GM21447 (cell line): ENCODE results near the gene C13orf46.

Experiments
- ATAC-seq: cut with Tn5 transposase; IDR thresholded peaks from one replicate; pipeline ENCODE4 v1.9.1; 2021; ENCODE audit not compliant: unreplicated experiment

The C13orf46 gene

DNA sequence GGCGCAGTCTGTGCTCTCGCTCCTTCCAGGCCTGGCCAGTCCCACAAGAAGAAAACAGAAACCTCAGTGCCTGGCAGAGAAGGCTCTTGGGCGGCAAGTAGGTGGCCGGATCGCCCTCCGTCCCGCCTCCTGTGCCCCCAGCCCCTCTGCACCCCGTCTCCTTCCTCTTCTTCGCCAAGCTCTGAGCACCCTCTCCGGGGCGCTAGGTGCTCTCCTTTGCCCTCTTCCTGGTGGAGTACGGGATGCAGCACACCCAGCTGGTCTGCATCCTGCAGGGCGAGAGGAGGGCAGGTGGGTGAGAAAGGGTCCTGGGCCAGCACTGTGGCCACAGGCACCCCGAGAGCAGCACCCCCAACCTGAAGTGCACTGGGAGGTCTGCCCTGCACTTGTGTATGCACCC is 17.3 kb downstream of the C13orf46 start:
- ATAC-seq = no peak

DNA sequence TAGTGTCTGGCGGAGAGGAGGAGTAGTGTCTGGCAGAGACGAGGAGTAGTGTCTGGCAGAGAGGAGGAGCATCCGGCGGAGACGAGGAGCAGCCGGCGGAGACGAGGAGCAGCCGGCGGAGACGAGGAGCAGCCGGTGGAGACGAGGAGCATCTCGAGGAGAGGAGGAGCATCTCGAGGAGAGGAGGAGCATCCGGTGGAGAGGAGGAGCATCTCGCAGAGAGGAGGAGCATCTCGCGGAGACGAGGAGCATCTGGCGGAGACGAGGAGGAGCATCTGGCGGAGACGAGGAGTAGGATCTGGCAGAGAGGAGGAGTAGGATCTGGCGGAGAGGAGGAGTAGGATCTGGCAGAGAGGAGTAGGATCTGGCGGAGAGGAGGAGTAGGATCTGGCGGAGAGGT is 18.2 kb downstream of the C13orf46 start:
- no peak for ATAC-seq

DNA sequence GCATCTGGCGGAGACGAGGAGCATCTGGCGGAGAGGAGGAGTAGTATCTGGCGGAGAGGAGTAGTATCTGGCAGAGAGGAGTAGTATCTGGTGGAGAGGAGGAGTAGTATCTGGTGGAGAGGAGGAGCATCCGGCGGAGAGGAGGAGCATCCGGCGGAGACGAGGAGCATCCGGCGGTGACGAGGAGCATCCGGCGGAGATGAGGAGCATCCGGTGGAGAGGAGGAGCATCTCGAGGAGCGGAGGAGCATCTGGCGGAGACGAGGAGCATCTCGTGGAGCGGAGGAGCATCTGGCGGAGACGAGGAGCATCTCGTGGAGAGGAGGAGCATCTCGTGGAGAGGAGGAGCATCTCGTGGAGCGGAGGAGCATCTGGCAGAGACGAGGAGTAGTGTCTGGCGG is 18.6 kb downstream of the C13orf46 start:
- ATAC-seq = no peak

DNA sequence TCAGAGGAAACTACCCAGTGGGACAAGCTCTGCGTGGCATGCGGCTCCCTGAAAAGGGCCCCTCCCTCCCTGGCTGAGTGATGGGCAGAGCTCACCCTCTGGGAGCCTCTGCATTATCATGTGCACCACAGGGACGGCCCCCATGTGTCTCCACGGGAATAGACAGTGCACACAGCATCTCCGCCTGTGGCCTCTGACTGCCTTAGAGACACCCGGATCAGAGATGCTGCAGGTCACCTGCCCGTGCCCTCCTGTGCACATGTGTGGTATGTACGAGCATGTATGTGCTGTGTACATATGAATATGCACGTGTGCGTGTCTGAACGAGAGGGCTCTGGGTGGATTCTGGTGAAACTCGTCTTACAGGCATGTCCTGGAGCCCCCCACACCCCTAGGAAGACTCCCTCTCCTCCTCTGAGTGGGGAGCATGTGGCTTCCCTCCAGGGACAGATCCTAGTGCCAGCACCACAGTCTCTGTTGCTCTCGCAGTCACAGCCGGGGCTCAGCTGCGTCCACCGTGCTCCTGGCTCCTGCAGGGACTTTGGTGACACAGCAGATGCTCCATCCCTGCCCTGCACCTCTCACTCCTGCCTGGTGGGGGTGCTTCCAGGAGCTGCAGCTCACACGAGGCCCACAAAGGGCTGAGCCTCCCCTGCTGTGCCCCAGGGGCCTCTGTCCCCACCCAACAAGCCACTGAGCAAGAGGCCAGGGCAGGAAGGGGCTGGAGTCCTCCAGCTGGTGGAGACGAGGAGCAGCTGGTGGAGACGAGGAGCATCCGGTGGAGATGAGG is 19.6 kb downstream of the C13orf46 start:
- no peak for ATAC-seq

GRCh38 chr13:113953561-113953960 is 20.3 kb downstream of the C13orf46 start:
- no peak for ATAC-seq

- ATAC-seq = no peak
These were observed 20.8 kb downstream of the C13orf46 start for GRCh38 chr13:113952983-113953520.

GRCh38 chr13:113952151-113952982 is 21.5 kb downstream of the C13orf46 start:
- no peak for ATAC-seq

GRCh38 chr13:113951246-113951999 is 22.5 kb downstream of the C13orf46 start:
- ATAC-seq = peak; percentile 74

GRCh38 chr13:113950451-113951245 is 23.2 kb downstream of the C13orf46 start:
- ATAC-seq = peak; percentile 24

DNA sequence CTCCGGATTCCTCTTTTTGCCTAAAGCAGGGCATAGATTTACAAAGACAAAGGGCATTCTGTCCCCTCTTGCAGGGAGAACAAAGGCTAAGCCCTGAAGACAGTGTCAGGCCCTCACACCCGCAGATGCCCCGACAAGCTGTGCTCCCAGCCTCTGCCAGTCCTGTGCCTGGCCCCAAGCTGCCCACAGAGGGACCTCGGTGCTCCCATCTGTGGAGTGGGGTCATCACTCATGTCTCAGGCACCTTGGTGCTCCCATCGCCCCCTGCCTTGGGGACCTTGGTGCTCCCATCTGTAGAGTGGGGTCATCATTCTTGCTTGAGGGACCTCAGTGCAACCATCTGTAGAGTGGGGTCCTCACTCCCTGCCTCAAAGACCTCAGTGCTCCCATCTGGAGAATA is 24.3 kb downstream of the C13orf46 start:
- ATAC-seq = no peak

GRCh38 chr13:113948034-113948742 is 25.7 kb downstream of the C13orf46 start:
- no peak for ATAC-seq

DNA sequence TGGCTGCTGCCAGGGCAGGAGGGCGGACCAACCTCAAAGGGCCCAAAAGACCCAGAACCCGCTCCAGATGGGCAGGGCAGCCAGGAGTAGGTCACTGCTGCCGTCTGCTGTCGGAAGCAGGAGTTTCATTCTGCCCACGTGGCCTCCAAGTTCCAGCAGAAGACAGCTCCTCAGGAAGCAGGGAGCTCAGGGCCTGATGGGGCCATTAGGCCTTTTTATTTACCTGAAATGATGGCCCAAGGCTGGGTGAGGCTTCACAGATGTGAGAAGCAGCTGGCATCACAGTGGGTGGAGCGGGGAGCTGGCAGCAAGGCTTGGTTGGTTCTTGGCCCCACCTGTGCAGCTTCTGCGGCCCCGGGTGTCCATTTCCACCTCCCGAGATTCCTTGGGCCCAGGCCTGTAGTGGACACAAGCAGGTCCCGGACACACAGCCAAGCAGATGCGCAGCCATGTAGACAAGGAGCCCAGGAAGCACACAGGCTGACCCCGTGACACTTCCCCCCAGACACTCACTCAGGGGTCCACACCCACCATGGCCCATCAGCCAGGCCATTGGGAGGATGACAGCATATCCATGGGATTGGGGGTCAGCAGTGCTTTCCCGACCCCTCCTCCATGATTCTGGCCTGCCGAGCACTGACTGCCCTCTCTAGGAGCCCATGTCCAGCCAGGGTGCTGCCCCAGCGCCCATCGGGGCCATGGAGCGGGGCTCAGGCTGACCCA is 26.4 kb downstream of the C13orf46 start:
- no peak for ATAC-seq

- ATAC-seq = no peak
These were observed 27.3 kb downstream of the C13orf46 start for GRCh38 chr13:113946409-113947181.

GRCh38 chr13:113945857-113946408 is 27.9 kb downstream of the C13orf46 start:
- ATAC-seq = no peak

DNA sequence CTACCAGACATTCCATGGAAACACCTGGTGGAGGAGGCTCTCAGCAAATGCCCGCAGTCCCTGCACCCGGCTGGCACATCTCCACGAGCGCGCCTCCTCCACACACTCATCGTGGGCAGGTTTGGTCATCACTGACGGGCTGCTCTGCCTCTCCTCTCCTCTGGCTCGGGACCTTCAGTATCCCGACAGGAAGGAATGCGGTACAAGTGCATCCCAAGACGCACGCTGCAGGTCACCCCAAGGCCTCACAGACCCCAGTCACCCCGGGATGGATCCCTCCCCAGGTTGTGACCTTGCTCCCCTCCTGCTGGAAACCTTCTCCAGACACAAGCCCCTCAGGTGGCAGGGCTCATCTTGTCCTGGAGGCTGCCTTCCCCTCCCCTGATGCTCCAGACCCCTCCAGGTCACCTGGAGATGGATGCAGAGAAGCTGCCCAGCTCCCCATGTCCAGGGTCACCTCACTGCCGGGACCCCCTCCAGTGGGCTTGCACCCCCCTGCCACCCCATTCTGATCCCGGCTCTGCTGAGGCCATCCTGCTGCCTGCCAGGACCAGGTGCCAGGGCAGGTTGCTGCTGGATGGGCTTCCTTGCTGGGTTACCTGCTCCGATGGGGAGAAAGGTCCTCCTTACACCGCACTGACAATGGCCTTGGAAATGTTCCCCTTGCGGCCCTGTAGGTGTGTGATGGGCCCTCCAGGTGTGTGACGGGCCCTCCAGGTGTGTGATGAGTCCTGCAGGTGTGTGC is 29.9 kb downstream of the C13orf46 start:
- ATAC-seq = no peak

- ATAC-seq = no peak
These were observed 31.2 kb downstream of the C13orf46 start for GRCh38 chr13:113942591-113943103.

DNA sequence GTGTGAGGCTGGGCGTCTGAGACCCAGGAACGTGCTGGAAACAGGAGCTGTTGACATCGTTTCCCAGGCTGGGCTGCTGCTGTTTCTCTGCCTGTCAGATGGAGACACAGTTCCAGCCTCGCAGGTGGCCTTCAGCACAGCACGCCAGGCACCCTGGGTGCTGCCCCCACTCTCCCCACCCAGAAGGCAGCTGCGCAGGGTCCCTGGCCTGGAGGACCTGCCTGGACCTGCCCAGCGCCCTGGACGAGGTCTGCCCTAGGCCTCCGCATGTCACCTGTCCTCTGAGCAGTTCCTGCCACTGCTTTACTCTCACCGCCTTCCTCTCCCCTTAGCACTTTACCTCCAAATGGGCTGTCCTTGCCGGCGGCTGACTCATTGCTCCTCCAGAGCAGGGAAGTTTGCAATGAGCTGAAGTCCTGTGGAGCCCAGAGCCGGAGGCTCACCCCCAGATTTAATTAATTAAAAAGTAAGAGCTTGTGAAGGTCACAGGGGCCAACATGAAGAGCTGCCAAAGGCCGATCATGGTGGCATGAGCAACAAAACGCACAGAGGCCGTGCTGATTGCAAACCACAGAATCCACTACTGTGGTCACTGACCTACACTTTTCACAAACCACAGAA is 32.2 kb downstream of the C13orf46 start:
- no peak for ATAC-seq
